ENCODE data around the gene CYP21A2.

DNA sequence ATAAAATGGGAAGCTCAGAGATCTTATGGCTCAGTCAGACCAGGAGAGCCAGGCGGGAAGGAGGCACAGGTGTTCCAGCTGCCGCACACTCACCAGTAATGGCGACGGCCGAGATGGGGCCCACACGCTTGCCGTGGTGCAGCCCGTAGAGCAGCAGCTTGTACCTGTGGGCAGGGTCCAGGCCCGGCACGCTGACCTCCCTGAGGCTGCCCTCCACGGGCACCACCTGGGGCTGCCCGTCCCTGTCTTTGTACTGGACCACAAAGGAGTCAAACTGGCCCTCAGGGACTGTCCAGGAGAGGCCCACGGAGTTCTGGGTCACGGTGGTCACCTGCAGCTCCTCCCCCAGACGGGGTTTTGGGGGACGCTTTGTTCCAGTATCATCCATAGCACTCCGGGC, 31.2 kb downstream of the CYP21A2 start:
- TF ChIP-seq EP300 (IDR thresholded peaks at IDR 0.05): no peak
- TF ChIP-seq, protein P1, sequence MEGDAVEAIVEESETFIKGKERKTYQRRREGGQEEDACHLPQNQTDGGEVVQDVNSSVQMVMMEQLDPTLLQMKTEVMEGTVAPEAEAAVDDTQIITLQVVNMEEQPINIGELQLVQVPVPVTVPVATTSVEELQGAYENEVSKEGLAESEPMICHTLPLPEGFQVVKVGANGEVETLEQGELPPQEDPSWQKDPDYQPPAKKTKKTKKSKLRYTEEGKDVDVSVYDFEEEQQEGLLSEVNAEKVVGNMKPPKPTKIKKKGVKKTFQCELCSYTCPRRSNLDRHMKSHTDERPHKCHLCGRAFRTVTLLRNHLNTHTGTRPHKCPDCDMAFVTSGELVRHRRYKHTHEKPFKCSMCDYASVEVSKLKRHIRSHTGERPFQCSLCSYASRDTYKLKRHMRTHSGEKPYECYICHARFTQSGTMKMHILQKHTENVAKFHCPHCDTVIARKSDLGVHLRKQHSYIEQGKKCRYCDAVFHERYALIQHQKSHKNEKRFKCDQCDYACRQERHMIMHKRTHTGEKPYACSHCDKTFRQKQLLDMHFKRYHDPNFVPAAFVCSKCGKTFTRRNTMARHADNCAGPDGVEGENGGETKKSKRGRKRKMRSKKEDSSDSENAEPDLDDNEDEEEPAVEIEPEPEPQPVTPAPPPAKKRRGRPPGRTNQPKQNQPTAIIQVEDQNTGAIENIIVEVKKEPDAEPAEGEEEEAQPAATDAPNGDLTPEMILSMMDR (IDR thresholded peaks at IDR 0.05): no peak
